Neuronal stem cell (in vitro differentiated cells): ENCODE data around the gene CHST11.

Experiments used
- DNase-seq: peaks from one replicate; pipeline ENCODE4 v3.0.0-alpha.2; 2013; ENCODE audit warnings: low spot score
- H2AFZ ChIP-seq: one replicate; pipeline ENCODE4 v1.6.1; 2013; ENCODE audit warnings: mild to moderate bottlenecking, low read length, inconsistent platforms
- H2AK5ac ChIP-seq: 2 replicates; pipeline ENCODE4 v1.6.1; 2013; ENCODE audit warnings: low read depth, mild to moderate bottlenecking, inconsistent platforms, low read length, moderate library complexity, mixed read lengths
- H2BK120ac ChIP-seq: 2 replicates; pipeline ENCODE4 v1.6.1; 2013; ENCODE audit warnings: low read depth, mild to moderate bottlenecking, inconsistent platforms, low read length, moderate library complexity, mixed read lengths
- H2BK12ac ChIP-seq: one replicate; pipeline ENCODE4 v1.6.1; 2013; ENCODE audit warnings: low read length, inconsistent platforms
- H2BK15ac ChIP-seq: 2 replicates; pipeline ENCODE4 v1.6.1; 2013; ENCODE audit warnings: mild to moderate bottlenecking, low read length, inconsistent platforms, mixed read lengths
- H2BK5ac ChIP-seq: one replicate; pipeline ENCODE4 v1.6.1; 2013; ENCODE audit warnings: inconsistent platforms, mild to moderate bottlenecking, low read length, moderate library complexity
- H3K14ac ChIP-seq: one replicate; pipeline ENCODE4 v1.6.1; 2013; ENCODE audit warnings: low read length, inconsistent platforms
- H3K18ac ChIP-seq: 2 replicates; pipeline ENCODE4 v1.6.1; 2013; ENCODE audit warnings: low read length, inconsistent platforms
- H3K23ac ChIP-seq: 2 replicates; pipeline ENCODE4 v1.6.1; 2013; ENCODE audit warnings: low read depth, mild to moderate bottlenecking, mixed read lengths, low read length, inconsistent platforms; ENCODE audit not compliant: poor library complexity
- H3K27ac ChIP-seq: replicated peaks from 3 replicates; pipeline ENCODE4 v1.5.1; 2013; ENCODE audit warnings: low read length, inconsistent platforms
- H3K27me3 ChIP-seq, 3 experiments: 2 replicates each; pipeline ENCODE4 v1.6.1; 2013; ENCODE audit warnings: low read length in 3 of 3, mild to moderate bottlenecking in 2 of 3, inconsistent platforms in 1 of 3, low read depth in 1 of 3, mixed read lengths in 1 of 3, moderate library complexity in 1 of 3; ENCODE audit not compliant: control insufficient read depth in 3 of 3, insufficient read depth in 3 of 3
- H3K36me3 ChIP-seq, 2 donors: replicated peaks in 1 of 2; 2 replicates each; pipeline ENCODE4 v1.6.1; 2013; ENCODE audit warnings: low read length in 2 of 2; ENCODE audit not compliant: control insufficient read depth in 2 of 2, insufficient read depth in 2 of 2
- H3K4ac ChIP-seq: 2 replicates; pipeline ENCODE4 v1.6.1; 2013; ENCODE audit warnings: inconsistent platforms, mild to moderate bottlenecking, low read length, moderate library complexity
- H3K4me1 ChIP-seq, 2 donors: 1 replicate in 1 of 2; 2 replicates in 1 of 2; pipeline ENCODE4 v1.6.1; 2013; ENCODE audit warnings: low read length in 2 of 2, low read depth in 1 of 2; ENCODE audit not compliant: control insufficient read depth in 2 of 2, insufficient read depth in 1 of 2
- H3K4me2 ChIP-seq: one replicate; pipeline ENCODE4 v1.6.1; 2013; ENCODE audit warnings: mild to moderate bottlenecking, low read length, inconsistent platforms; ENCODE audit not compliant: insufficient read depth, poor library complexity, severe bottlenecking
- H3K4me3 ChIP-seq, 2 donors: 2 replicates each; pipeline ENCODE4 v1.5.1; 2013; ENCODE audit warnings: low read length in 2 of 2, mild to moderate bottlenecking in 2 of 2, inconsistent platforms in 1 of 2, moderate library complexity in 1 of 2
- H3K79me1 ChIP-seq: one replicate; pipeline ENCODE4 v1.6.1; 2013; ENCODE audit warnings: low read depth, mild to moderate bottlenecking, inconsistent platforms, low read length, moderate library complexity
- H3K9ac ChIP-seq: one replicate; pipeline ENCODE4 v1.6.1; 2013; ENCODE audit warnings: mild to moderate bottlenecking, low read depth, low read length, inconsistent platforms; ENCODE audit not compliant: poor library complexity
- H3K9me3 ChIP-seq, 2 donors: replicated peaks in 1 of 2; 2 replicates each; pipeline versions ENCODE3 to v1.6.1; 2013; ENCODE audit warnings: low read length in 2 of 2, mild to moderate bottlenecking in 2 of 2, inconsistent platforms in 1 of 2, low read depth in 1 of 2, mixed read lengths in 1 of 2, moderate library complexity in 1 of 2; ENCODE audit not compliant: control insufficient read depth in 2 of 2, insufficient read depth in 1 of 2
- H4K8ac ChIP-seq: one replicate; pipeline ENCODE4 v1.6.1; 2013; ENCODE audit warnings: low read depth, mild to moderate bottlenecking, inconsistent platforms, low read length, moderate library complexity
- H4K91ac ChIP-seq: one replicate; pipeline ENCODE4 v1.6.1; 2013; ENCODE audit warnings: low read length, low read depth, mild to moderate bottlenecking, inconsistent platforms; ENCODE audit not compliant: poor library complexity
- WGBS, 2 donors: extraction: QIAGEN DNeasy Blood & Tissue Kit; methylation state at CpG; one replicate each; pipeline ENCODE4 v1.1.7; 2013; ENCODE audit warnings: missing lambda C conversion rate in 2 of 2, mixed read lengths in 1 of 2; ENCODE audit not compliant: insufficient read length in 2 of 2, insufficient replicate concordance in 1 of 2; ENCODE audit errors: extremely low coverage in 2 of 2; 5-methylcytosine and 5-hydroxymethylcytosine counted together

The CHST11 gene

GRCh38 chr12:104686196-104686595, 229.4 kb downstream of the CHST11 start:
- Histone ChIP-seq H4K8ac (no peak overlapping the region), H3K9ac (no peak overlapping the region), H3K4ac (no peak overlapping the region), H3K23ac (no peak overlapping the region), H3K4me2 (no peak overlapping the region), H2AK5ac (no peak overlapping the region), H2BK5ac (no peak overlapping the region), H2BK12ac (no peak overlapping the region), H2AFZ (no peak overlapping the region), H3K36me3 (no peaks in the 10 kb centered on the region), H3K18ac (no peak overlapping the region), H2BK120ac (no peak overlapping the region), H3K4me3 (no peak overlapping the region), H3K14ac (no peak overlapping the region), H4K91ac (no peak overlapping the region), H3K79me1 (no peaks in the 10 kb centered on the region), H2BK15ac (no peak overlapping the region), H3K27ac (no peak overlapping the region), H3K27me3 (no peaks in the 10 kb centered on the region), H3K9me3 (no peaks in the 10 kb centered on the region), H3K4me1 (no peaks in the 10 kb centered on the region)
- no CpG with 5 or more reads among the region's 3 CpGs for WGBS, 2 donors
- DNase-seq = no peak

DNA sequence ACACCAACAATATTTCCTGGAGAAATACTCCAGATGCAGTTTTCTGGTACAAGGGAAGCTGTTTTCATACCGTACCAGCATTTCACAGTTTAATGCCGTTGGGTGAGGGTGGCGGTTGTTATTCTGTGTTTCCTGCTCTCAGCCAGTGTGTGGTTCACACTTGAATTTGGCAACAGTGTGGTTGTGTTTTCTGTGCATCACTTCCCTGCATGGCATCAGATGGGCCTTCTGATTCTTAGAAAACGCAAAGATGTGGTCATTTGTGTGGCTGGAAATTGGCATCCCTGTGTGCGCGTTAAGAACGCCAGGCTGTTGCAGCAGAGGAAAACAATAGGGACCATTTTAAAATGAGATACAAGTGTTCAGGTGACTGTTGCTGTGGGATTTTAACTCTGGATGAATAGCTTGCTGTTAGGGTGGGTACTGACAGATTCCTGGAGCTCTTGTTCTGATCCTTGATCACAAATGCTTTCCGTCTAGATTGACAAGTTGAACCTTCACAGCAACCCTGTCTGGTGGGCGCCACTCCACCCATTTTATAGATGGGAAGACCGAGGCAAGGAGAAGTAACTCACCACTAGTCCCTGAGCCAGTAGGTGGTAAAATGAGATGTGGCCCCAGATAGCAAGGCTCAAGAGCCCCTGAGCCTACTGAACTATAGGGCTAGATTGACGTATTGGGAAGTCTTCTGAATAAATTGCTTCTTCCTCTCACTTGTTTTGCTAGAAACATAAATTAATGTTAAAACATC, 231.2 kb downstream of the CHST11 start:
- no peak overlapping the region for H4K91ac ChIP-seq
- no peaks in the 10 kb centered on the region for H3K4me1 ChIP-seq
- no peak for DNase-seq
- H2BK5ac ChIP-seq = no peak overlapping the region
- no CpG with 5 or more reads among the region's 11 CpGs for WGBS, 2 donors
- no peak overlapping the region for H3K14ac ChIP-seq
- H2BK120ac ChIP-seq = no peak overlapping the region
- H3K27me3 ChIP-seq = no peaks in the 10 kb centered on the region
- no peak overlapping the region for H3K27ac ChIP-seq
- H3K36me3 ChIP-seq = no peaks in the 10 kb centered on the region
- no peak overlapping the region for H3K18ac ChIP-seq
- H2BK12ac ChIP-seq = no peak overlapping the region
- no peak overlapping the region for H3K23ac ChIP-seq
- H2AFZ ChIP-seq = no peak overlapping the region
- no peak overlapping the region for H3K4ac ChIP-seq
- no peak overlapping the region for H3K4me2 ChIP-seq
- no peak overlapping the region for H3K4me3 ChIP-seq
- no peaks in the 10 kb centered on the region for H3K79me1 ChIP-seq
- no peak overlapping the region for H3K9ac ChIP-seq
- H2BK15ac ChIP-seq = no peak overlapping the region
- H4K8ac ChIP-seq = no peak overlapping the region
- H3K9me3 ChIP-seq = peaks cover 2 to 7% of the 10 kb centered on the region in 2 donors
- H2AK5ac ChIP-seq = no peak overlapping the region

DNA sequence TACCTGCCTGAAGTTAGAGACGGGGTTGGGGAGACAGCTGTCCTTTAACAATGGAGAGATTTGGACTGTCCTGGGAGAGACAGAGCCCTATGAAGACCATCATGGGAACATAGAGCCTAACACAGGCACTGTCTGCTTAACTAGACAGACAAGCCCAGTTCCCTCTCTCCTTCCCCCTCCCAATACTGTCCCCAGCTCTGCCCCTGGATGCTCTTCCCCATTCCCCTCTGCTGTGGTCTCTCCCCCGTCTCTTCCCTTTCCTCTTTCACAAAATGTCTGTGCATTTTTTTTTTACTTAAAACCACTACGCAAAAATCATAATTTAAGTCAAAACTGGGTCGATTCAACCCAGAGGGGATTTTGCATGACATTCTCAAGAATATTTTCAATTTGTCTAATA, 232.9 kb downstream of the CHST11 start:
- no peak overlapping the region for H3K18ac ChIP-seq
- no peak overlapping the region for H2BK120ac ChIP-seq
- no peaks in the 10 kb centered on the region for H3K27me3 ChIP-seq
- H4K91ac ChIP-seq = no peak overlapping the region
- H3K79me1 ChIP-seq = no peaks in the 10 kb centered on the region
- no peak for DNase-seq
- no peak overlapping the region for H3K27ac ChIP-seq
- H3K4me3 ChIP-seq = no peak overlapping the region
- no peak overlapping the region for H2BK12ac ChIP-seq
- no peak overlapping the region for H3K23ac ChIP-seq
- no peak overlapping the region for H2BK5ac ChIP-seq
- peaks cover 2 to 10% of the 10 kb centered on the region in 2 donors for H3K9me3 ChIP-seq
- H3K14ac ChIP-seq = no peak overlapping the region
- no peak overlapping the region for H2AK5ac ChIP-seq
- no CpG with 5 or more reads among the region's 4 CpGs for WGBS, 2 donors
- H3K36me3 ChIP-seq = no peaks in the 10 kb centered on the region
- H3K4ac ChIP-seq = no peak overlapping the region
- H4K8ac ChIP-seq = no peak overlapping the region
- H3K4me1 ChIP-seq = no peaks in the 10 kb centered on the region
- H3K9ac ChIP-seq = no peak overlapping the region
- no peak overlapping the region for H3K4me2 ChIP-seq
- no peak overlapping the region for H2AFZ ChIP-seq
- H2BK15ac ChIP-seq = no peak overlapping the region

DNA sequence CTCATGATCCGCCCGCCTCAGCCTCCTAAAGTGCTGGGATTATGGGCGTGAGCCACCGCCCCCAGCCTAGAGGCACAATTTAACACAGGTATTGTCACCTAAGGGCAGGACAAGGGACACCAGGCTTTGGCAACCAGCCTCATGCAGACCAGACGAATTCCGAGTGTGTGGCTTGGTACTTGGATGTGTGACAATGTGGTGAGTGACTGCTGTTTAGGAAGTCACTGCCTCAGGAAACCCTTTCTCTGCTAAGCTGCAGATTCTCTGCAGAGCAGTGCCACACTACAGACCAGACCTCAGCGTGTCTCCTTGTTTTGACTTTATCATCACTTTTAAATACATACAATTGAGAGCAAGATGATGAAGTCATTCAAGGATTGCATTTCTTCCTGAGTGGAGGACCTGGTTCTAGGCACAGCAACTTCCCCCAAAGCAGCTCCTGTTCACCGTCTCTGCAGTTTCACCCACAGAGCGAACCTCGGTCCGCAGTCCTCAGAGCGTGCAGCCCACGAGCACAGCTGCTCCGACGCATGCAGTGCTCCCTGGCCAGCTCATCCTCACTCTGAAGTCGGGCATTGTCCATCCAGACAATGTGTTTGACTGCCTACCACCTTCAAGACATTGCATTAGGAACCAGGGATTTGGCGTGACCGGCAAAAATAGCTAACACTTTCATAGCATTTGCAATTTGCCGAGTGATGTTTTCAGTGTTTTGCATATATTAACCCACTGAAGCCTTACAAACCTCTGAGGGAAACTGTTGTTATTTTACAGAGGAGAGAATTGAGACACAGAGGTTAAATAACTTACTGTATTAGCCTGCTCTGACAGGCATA, 235.2 kb downstream of the CHST11 start:
- H3K4me3 ChIP-seq = no peak overlapping the region
- WGBS, 2 donors = no CpG with 5 or more reads among the region's 19 CpGs

More for the DNA sequence above, 235.2 kb downstream of the CHST11 start:
- Histone ChIP-seq H3K27me3 (no peaks in the 10 kb centered on the region), H3K27ac (no peak overlapping the region), H3K79me1 (no peaks in the 10 kb centered on the region), H2AFZ (no peak overlapping the region), H3K9ac (no peak overlapping the region), H3K14ac (peak overlapping the region; percentile 58), H3K4ac (no peak overlapping the region), H3K36me3 (no peaks in the 10 kb centered on the region), H2AK5ac (no peak overlapping the region), H3K4me2 (no peak overlapping the region), H3K4me1 (no peaks in the 10 kb centered on the region), H3K9me3 (peaks cover 2 to 10% of the 10 kb centered on the region in 2 donors), H3K18ac (peak overlapping the region; percentile 69), H4K8ac (no peak overlapping the region), H4K91ac (no peak overlapping the region), H3K23ac (no peak overlapping the region), H2BK15ac (no peak overlapping the region), H2BK120ac (no peak overlapping the region), H2BK12ac (no peak overlapping the region), H2BK5ac (no peak overlapping the region)
- DNase-seq = no peak
